RCC 7860 (cell line): ENCODE measurements around the gene MTA2.
"Not testable (repeated sequence)": the region's sequence is repeated elsewhere in the genome, so short reads cannot be mapped to it uniquely, and the experiment has no call there.

Experiments used
- DNase-seq: peaks from one replicate; pipeline ENCODE4 v3.0.0-alpha.2; 2015; ENCODE audit warnings: low spot score
- FAIRE-seq: peaks from 2 replicates; lab custom pipeline; 2012; peaks lifted over from hg19 to GRCh38; lab: Jason Lieb, UNC

MTA2 gene

GRCh38 chr11:62601372-62602140 lies at the start of gene MTA2:
Gene MTA2, minus strand, starts transcription at chr11:62601865. Its CDS starts 415 bp downstream, at chr11:62601450.
- DNase-seq (peak; percentile 93), FAIRE-seq (peak; percentile 87)

GRCh38 chr11:62650283-62650682 lies 48.6 kb upstream of the MTA2 start:
- not testable (repeated sequence) for DNase-seq, FAIRE-seq

- DNase-seq (no peak), FAIRE-seq (no peak)
Measured at GRCh38 chr11:62649486-62649885, 47.8 kb upstream of the MTA2 start.

- FAIRE-seq, result no peak
- DNase-seq, result no peak
Measured at GRCh38 chr11:62648967-62649364, 47.3 kb upstream of the MTA2 start.

- FAIRE-seq (no peak), DNase-seq (no peak)
Measured at GRCh38 chr11:62648185-62648966, 46.7 kb upstream of the MTA2 start.

- no peak for DNase-seq
- FAIRE-seq, result no peak
Measured at GRCh38 chr11:62647609-62648005, 45.9 kb upstream of the MTA2 start.

- DNase-seq (no peak), FAIRE-seq (no peak)
Measured at GRCh38 chr11:62646825-62647608, 45.4 kb upstream of the MTA2 start.

- DNase-seq, result peak; percentile 89
- peak; percentile 75 for FAIRE-seq
Measured at GRCh38 chr11:62645946-62646824, 44.5 kb upstream of the MTA2 start, which contains the start of gene GANAB. Gene GANAB, minus strand, starts transcription at chr11:62646613. Its CDS starts 14 bp downstream, at chr11:62646599.

- DNase-seq, result no peak
- FAIRE-seq, result no peak
Measured at GRCh38 chr11:62645671-62645945, 43.9 kb upstream of the MTA2 start.

- FAIRE-seq (no peak), DNase-seq (no peak)
Measured at GRCh38 chr11:62644220-62644619, 42.6 kb upstream of the MTA2 start.

GRCh38 chr11:62632492-62632891 lies 30.8 kb upstream of the MTA2 start:
- FAIRE-seq (no peak), DNase-seq (no peak)

GRCh38 chr11:62627713-62628112 lies 26.0 kb upstream of the MTA2 start:
- no peak for DNase-seq
- no peak for FAIRE-seq

GRCh38 chr11:62622476-62623089 lies 20.9 kb upstream of the MTA2 start:
- FAIRE-seq (no peak), DNase-seq (no peak)

- peak; percentile 40 for FAIRE-seq
- DNase-seq, result peak; percentile 95
Measured at GRCh38 chr11:62621567-62622470, 20.2 kb upstream of the MTA2 start, which contains the start of gene B3GAT3. Gene B3GAT3, minus strand, starts transcription at chr11:62621986. Its CDS starts 39 bp downstream, at chr11:62621947.

- FAIRE-seq (no peak), DNase-seq (no peak)
Measured at GRCh38 chr11:62621027-62621566, 19.4 kb upstream of the MTA2 start.

GRCh38 chr11:62616957-62617356 lies 15.3 kb upstream of the MTA2 start:
- FAIRE-seq, result not testable (repeated sequence)

GRCh38 chr11:62615521-62615920 lies 13.9 kb upstream of the MTA2 start:
- FAIRE-seq (no peak), DNase-seq (no peak)

More at GRCh38 chr11:62616957-62617356, 15.3 kb upstream of the MTA2 start:
- not testable (repeated sequence) for DNase-seq

- FAIRE-seq (no peak), DNase-seq (peak; percentile 31)
Measured at GRCh38 chr11:62614275-62614674, 12.6 kb upstream of the MTA2 start.
